Vagina (tissue), 2 donors: ENCODE data around the gene RGL1. TPM values are rescaled to one million over a fixed set of nuclear protein-coding genes. Genes with fewer than 3 reads are reported as not detected.

Experiments used
- DNase-seq, 2 donors: peaks; one replicate each; pipeline ENCODE4 v3.0.0-alpha.2; 2017; ENCODE audit errors: extremely low spot score in 2 of 2
- H3K27ac ChIP-seq: fragments of 200-600 bp; sonication (generic); one replicate; pipeline ENCODE4 v1.5.1; 2019
- H3K27me3 ChIP-seq: fragments of 200-600 bp; sonication (generic); one replicate; pipeline ENCODE4 v1.5.1; 2019
- H3K36me3 ChIP-seq, 2 donors: fragments of 200-600 bp; sonication (generic); one replicate each; pipeline ENCODE4 v1.5.1; 2017 to 2019
- H3K4me1 ChIP-seq: fragments of 200-600 bp; sonication (generic); one replicate; pipeline ENCODE4 v1.5.1; 2019
- H3K4me3 ChIP-seq, 2 donors: fragments of 200-600 bp; sonication (generic); 1 replicate in 1 of 2; 2 replicates in 1 of 2; pipeline ENCODE4 v1.5.1; 2016 to 2019
- H3K9me3 ChIP-seq: fragments of 200-600 bp; sonication (generic); one replicate; pipeline ENCODE4 v1.5.1; 2019
- POLR2A ChIP-seq, 2 donors: fragments of 450-650 bp; IDR thresholded peaks; one replicate each; pipeline ENCODE4 v1.6.1; 2017; ENCODE audit warnings: antibody characterized with exemption in 2 of 2, mild to moderate bottlenecking in 2 of 2, moderate library complexity in 2 of 2
- POLR2AphosphoS5 ChIP-seq, 2 donors: sonication (generic); formaldehyde crosslinking; IDR thresholded peaks; one replicate each; pipeline ENCODE4 v1.9.0; 2017; ENCODE audit warnings: antibody characterized with exemption in 2 of 2, mild to moderate bottlenecking in 2 of 2, low read depth in 1 of 2; ENCODE audit not compliant: insufficient read depth in 1 of 2
- intact Hi-C: fragments of 100-400 bp; cut with DNase I; formaldehyde crosslinking; loops from one replicate; pipeline ENCODE4 v1.15.1; 2023
- total RNA-seq: library from RNA; depleted of rRNA; stranded (reverse); fragments of >200 nt; gene quantifications from one replicate; pipeline ENCODE4 v1.2.3, GENCODE V29; 2016
- TF ChIP-seq, protein P1 (sequence below), 3 experiments: fragments of 450-650 bp in 2 of 3; fragments of 200-600 bp in 1 of 3; sonication (generic) in 1 of 3; IDR thresholded peaks; one replicate each; pipeline ENCODE4 v1.5.1; 2017 to 2019; ENCODE audit warnings: antibody characterized with exemption in 3 of 3, mild to moderate bottlenecking in 2 of 3, moderate library complexity in 2 of 3

The RGL1 gene
- total RNA-seq, 1 donor from 2014 or later = 23.1 TPM

- Histone ChIP-seq H3K9me3 (no peaks in the 10 kb centered on the region), H3K4me3 (no peak overlapping the region), H3K27me3 (no peaks in the 10 kb centered on the region), H3K4me1 (peaks cover 24% of the 10 kb centered on the region), H3K36me3 (peaks cover 0 to 3% of the 10 kb centered on the region in 2 donors), H3K27ac (no peak overlapping the region)
- no peak for TF ChIP-seq POLR2AphosphoS5 (IDR thresholded peaks at IDR 0.05; ENCODE audit: insufficient read depth in 1 of 2, low read depth in 1 of 2)
- no peak for TF ChIP-seq POLR2A (IDR thresholded peaks at IDR 0.05)
- TF ChIP-seq, protein P1, sequence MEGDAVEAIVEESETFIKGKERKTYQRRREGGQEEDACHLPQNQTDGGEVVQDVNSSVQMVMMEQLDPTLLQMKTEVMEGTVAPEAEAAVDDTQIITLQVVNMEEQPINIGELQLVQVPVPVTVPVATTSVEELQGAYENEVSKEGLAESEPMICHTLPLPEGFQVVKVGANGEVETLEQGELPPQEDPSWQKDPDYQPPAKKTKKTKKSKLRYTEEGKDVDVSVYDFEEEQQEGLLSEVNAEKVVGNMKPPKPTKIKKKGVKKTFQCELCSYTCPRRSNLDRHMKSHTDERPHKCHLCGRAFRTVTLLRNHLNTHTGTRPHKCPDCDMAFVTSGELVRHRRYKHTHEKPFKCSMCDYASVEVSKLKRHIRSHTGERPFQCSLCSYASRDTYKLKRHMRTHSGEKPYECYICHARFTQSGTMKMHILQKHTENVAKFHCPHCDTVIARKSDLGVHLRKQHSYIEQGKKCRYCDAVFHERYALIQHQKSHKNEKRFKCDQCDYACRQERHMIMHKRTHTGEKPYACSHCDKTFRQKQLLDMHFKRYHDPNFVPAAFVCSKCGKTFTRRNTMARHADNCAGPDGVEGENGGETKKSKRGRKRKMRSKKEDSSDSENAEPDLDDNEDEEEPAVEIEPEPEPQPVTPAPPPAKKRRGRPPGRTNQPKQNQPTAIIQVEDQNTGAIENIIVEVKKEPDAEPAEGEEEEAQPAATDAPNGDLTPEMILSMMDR (IDR thresholded peaks at IDR 0.05) = no peak
- intact Hi-C loops = no loop called here
- no peak for DNase-seq
Observed at GRCh38 chr1:183863852-183864251, 58.9 kb downstream of the RGL1 start.

GRCh38 chr1:183864611-183865010, 59.7 kb downstream of the RGL1 start:
- Histone ChIP-seq H3K27ac (no peak overlapping the region), H3K4me3 (no peak overlapping the region), H3K36me3 (peaks cover 0 to 3% of the 10 kb centered on the region in 2 donors), H3K9me3 (no peaks in the 10 kb centered on the region), H3K27me3 (no peaks in the 10 kb centered on the region), H3K4me1 (peaks cover 20% of the 10 kb centered on the region)
- intact Hi-C loops = no loop called here
- no peak for DNase-seq
- TF ChIP-seq, protein P1 (IDR thresholded peaks at IDR 0.05) = no peak
- TF ChIP-seq POLR2AphosphoS5 (IDR thresholded peaks at IDR 0.05; ENCODE audit: insufficient read depth in 1 of 2, low read depth in 1 of 2) (no peak), POLR2A (IDR thresholded peaks at IDR 0.05) (no peak)

DNA sequence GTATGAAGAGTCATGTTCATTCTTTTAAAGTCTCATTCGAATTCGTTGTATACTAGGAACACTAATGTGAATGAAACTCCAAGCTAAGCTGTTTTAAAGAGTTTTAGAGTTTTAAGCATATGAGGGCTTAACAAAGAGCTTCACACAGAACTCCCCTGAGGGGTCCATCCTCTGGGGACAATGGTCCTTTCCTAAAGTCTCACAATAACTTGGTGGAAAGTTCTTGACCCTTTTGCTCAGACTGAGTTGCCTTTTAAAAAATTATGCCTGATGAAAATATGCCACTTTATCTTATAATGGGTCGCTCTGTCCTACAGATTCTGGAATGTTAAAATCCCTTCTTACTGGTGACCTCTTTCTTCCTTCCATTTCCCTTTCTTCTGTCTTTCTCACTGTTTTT, 64.3 kb downstream of the RGL1 start:
- intact Hi-C loops = no loop called here
- Histone ChIP-seq H3K27ac (no peak overlapping the region), H3K27me3 (no peaks in the 10 kb centered on the region), H3K9me3 (no peaks in the 10 kb centered on the region), H3K36me3 (peaks cover 0 to 3% of the 10 kb centered on the region in 2 donors), H3K4me1 (peaks cover 36% of the 10 kb centered on the region), H3K4me3 (no peak overlapping the region)
- TF ChIP-seq, protein P1 (IDR thresholded peaks at IDR 0.05) = no peak
- TF ChIP-seq POLR2A (IDR thresholded peaks at IDR 0.05) (no peak), POLR2AphosphoS5 (IDR thresholded peaks at IDR 0.05; ENCODE audit: insufficient read depth in 1 of 2, low read depth in 1 of 2) (no peak)
- no peak for DNase-seq

- Histone ChIP-seq H3K4me3 (no peak overlapping the region), H3K27me3 (no peaks in the 10 kb centered on the region), H3K36me3 (peaks cover 0 to 3% of the 10 kb centered on the region in 2 donors), H3K4me1 (peaks cover 36% of the 10 kb centered on the region), H3K9me3 (no peaks in the 10 kb centered on the region), H3K27ac (peak overlapping the region; percentile 64)
- DNase-seq = no peak
- intact Hi-C loops = no loop called here
- TF ChIP-seq POLR2AphosphoS5 (IDR thresholded peaks at IDR 0.05; ENCODE audit: insufficient read depth in 1 of 2, low read depth in 1 of 2) = no peak
- TF ChIP-seq, protein P1 (IDR thresholded peaks at IDR 0.05) = no peak
- TF ChIP-seq POLR2A (IDR thresholded peaks at IDR 0.05) = no peak
Observed at GRCh38 chr1:183869664-183870063, 64.7 kb downstream of the RGL1 start.

GRCh38 chr1:183870351-183871077, 65.6 kb downstream of the RGL1 start:
- Histone ChIP-seq H3K36me3 (peaks cover 0 to 3% of the 10 kb centered on the region in 2 donors), H3K4me1 (peaks cover 36% of the 10 kb centered on the region), H3K4me3 (no peak overlapping the region), H3K9me3 (no peaks in the 10 kb centered on the region), H3K27me3 (no peaks in the 10 kb centered on the region), H3K27ac (peak overlapping the region; percentile 64)
- intact Hi-C loops = no loop called here
- DNase-seq = no peak
- TF ChIP-seq POLR2AphosphoS5 (IDR thresholded peaks at IDR 0.05; ENCODE audit: insufficient read depth in 1 of 2, low read depth in 1 of 2) = no peak
